Measurements from ENCODE around the gene FCGBP. TPM values are rescaled to one million over a fixed set of nuclear protein-coding genes. Genes with fewer than 3 reads are reported as not detected.

Gene FCGBP
- total RNA-seq, 1 experiment from 2014 or later, result 5.7 TPM

GRCh38 chr19:39908803-39909202, 25.6 kb downstream of the FCGBP start:
- Histone ChIP-seq H3K9me3 (ENCODE audit: control insufficient read depth in 1 of 2, insufficient read depth in 1 of 2, low read depth in 1 of 2, low read length in 2 of 2) (no peaks in the 10 kb centered on the region), H3K4me1 (ENCODE audit: control insufficient read depth in 1 of 2, insufficient read depth in 2 of 2, low read length in 2 of 2) (peaks cover 0 to 9% of the 10 kb centered on the region in 2 experiments; a peak in 2 of 4 replicates), H3K4me3 (replicated peaks in 1 of 2; ENCODE audit: low read depth in 1 of 2, low read length in 2 of 2) (no peak overlapping the region), H3K27ac (ENCODE audit: low read depth, low read length) (no peak overlapping the region), H3K27me3 (ENCODE audit: insufficient read depth, low read length) (no peaks in the 10 kb centered on the region), H3K9me2 (ENCODE audit: insufficient read depth) (no peaks in the 10 kb centered on the region), H2AFZ (ENCODE audit: low read depth, low read length, poor library complexity, severe bottlenecking) (no peak overlapping the region), H3K79me2 (ENCODE audit: insufficient read depth, low read length) (no peaks in the 10 kb centered on the region), H3K36me3 (ENCODE audit: control insufficient read depth in 1 of 2, insufficient read depth in 2 of 2, low read length in 2 of 2) (no peaks in the 10 kb centered on the region), H4K20me1 (ENCODE audit: insufficient read depth) (no peaks in the 10 kb centered on the region), H3K4me2 (ENCODE audit: low read length) (no peak overlapping the region; the same call in 1 of the 2 replicates), H3K9ac (ENCODE audit: low read length) (no peak overlapping the region)
- ChIA-PET POLR2A (interaction anchor here (0.6 kb wide), 1 partner anchor 62 kb away, joined by 3 read pairs; no protein-coding TSS in a partner anchor), CTCF (no interaction called here), RAD21 (ENCODE audit: low non-redundant PET in 1 of 2, low total read pairs in 2 of 2, uncharacterized antibody in 2 of 2, unreplicated experiment in 2 of 2) (no interaction called here)
- TF ChIP-seq POLR2AphosphoS5 (IDR thresholded peaks at IDR 0.05; ENCODE audit: low read depth, low read length) (no peak), RAD21 (IDR thresholded peaks at IDR 0.05; ENCODE audit: low read depth) (no peak), JUND (IDR thresholded peaks at IDR 0.05) (no peak), ZBTB33 (IDR thresholded peaks at IDR 0.05; ENCODE audit: extremely low read depth, insufficient replicate concordance, low read length) (no peak), ELF1 (IDR thresholded peaks at IDR 0.05; ENCODE audit: borderline replicate concordance, low read depth) (no peak), CBX3 (IDR thresholded peaks at IDR 0.05; ENCODE audit: low read depth) (no peak), FOSL1 (IDR thresholded peaks at IDR 0.05; ENCODE audit: low read depth) (no peak), POLR2A (IDR thresholded peaks at IDR 0.05; ENCODE audit: borderline replicate concordance, extremely low read depth, insufficient read depth, insufficient read length) (no peak), ZFX (IDR thresholded peaks at IDR 0.05) (no peak), MAX (IDR thresholded peaks at IDR 0.05) (no peak), EZH2 (IDR thresholded peaks at IDR 0.05) (no peak), TCF7L2 (IDR thresholded peaks at IDR 0.05; ENCODE audit: borderline replicate concordance, extremely low read depth, insufficient read depth, insufficient read length) (no peak), EGR1 (IDR thresholded peaks at IDR 0.05; ENCODE audit: low read depth) (no peak)
- no TSS peak for BruUV-seq (replicated peaks)
- ATAC-seq (no peak), DNase-seq (ENCODE audit: low read depth, low spot score) (no peak)
- intact Hi-C loops (cut with micrococcal nuclease), result no loop called here

All from HCT116 (cell line).